GM23338 (cell line): Measurements from ENCODE around the gene DPYSL3.

ENCODE experiments used
- CREB1 ChIP-seq: fragments of 250-450 bp; sonication (Bioruptor Pico); IDR thresholded peaks from 2 replicates; pipeline ENCODE4 v1.5.0; 2020; ENCODE audit warnings: low read depth, mild to moderate bottlenecking, moderate library complexity
- EZH2 ChIP-seq: fragments of 200-600 bp; sonication (generic); IDR thresholded peaks from one replicate; pipeline ENCODE4 v1.8.0; 2017; ENCODE audit warnings: antibody characterized with exemption, mild to moderate bottlenecking, low read depth; ENCODE audit not compliant: unreplicated experiment
- EZH2phosphoT487 ChIP-seq: fragments of 200-600 bp; sonication (generic); IDR thresholded peaks from one replicate; pipeline ENCODE4 v1.8.1; 2018; ENCODE audit warnings: antibody characterized with exemption; ENCODE audit not compliant: unreplicated experiment
- NANOG ChIP-seq: IDR thresholded peaks from 2 replicates; pipeline ENCODE4 v1.6.1; 2016; ENCODE audit warnings: antibody characterized with exemption, borderline replicate concordance
- POLR2AphosphoS5 ChIP-seq: IDR thresholded peaks from 2 replicates; pipeline ENCODE4 v1.6.1; 2016; ENCODE audit warnings: antibody characterized with exemption, low read depth
- TF ChIP-seq, protein P1 (sequence below), 2 experiments: fragments of 200-600 bp in 1 of 2; sonication (generic) in 1 of 2; conservative IDR thresholded peaks; 2 replicates each; pipeline versions ENCODE4 v1.5.1 to v1.6.1; 2016 to 2017; ENCODE audit warnings: antibody characterized with exemption in 2 of 2, low read depth in 2 of 2, mild to moderate bottlenecking in 2 of 2, moderate library complexity in 1 of 2
- TF ChIP-seq, protein P2 (sequence below): IDR thresholded peaks from 2 replicates; pipeline ENCODE4 v1.6.1; 2016; ENCODE audit warnings: antibody characterized with exemption

DNA sequence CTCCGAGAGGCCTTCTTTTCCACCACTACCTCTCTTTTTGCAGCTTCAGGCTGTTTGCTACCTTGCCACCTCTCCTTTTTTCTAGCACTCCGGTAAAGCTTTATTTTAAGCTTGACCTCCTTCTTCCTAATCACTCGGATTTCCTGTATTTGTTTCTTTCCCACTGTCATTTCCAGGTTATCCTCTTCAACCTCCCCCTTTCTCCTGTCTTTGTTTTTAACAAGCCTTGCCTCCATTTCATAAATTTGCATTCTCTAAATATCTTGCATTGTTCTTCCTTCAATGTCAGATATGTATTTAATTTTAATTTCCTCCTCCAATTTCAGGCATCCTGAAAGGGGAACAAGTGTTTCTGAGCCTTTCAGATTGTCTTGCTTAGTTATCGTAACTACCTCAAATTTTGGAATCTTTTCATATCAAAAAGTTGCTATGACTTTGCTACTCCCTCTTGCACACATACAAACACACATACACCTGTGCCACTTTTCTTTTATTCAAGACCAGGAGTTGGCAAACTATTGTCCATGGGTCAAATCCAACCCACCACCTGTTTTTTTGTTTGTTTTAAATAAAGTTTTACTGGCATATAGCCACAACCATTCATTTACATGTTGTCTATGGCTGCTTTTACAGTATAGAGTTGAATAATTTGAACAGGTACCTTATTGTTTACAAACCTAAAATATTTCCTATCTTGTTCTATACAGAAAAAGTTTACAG, 22.7 kb downstream of the DPYSL3 start:
- TF ChIP-seq EZH2: no peak
- TF ChIP-seq EZH2phosphoT487: no peak
- TF ChIP-seq, protein P1, sequence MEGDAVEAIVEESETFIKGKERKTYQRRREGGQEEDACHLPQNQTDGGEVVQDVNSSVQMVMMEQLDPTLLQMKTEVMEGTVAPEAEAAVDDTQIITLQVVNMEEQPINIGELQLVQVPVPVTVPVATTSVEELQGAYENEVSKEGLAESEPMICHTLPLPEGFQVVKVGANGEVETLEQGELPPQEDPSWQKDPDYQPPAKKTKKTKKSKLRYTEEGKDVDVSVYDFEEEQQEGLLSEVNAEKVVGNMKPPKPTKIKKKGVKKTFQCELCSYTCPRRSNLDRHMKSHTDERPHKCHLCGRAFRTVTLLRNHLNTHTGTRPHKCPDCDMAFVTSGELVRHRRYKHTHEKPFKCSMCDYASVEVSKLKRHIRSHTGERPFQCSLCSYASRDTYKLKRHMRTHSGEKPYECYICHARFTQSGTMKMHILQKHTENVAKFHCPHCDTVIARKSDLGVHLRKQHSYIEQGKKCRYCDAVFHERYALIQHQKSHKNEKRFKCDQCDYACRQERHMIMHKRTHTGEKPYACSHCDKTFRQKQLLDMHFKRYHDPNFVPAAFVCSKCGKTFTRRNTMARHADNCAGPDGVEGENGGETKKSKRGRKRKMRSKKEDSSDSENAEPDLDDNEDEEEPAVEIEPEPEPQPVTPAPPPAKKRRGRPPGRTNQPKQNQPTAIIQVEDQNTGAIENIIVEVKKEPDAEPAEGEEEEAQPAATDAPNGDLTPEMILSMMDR (conservative IDR thresholded peaks at IDR 0.05; ENCODE audit: low read depth in 2 of 2): no peak
- no peak for TF ChIP-seq CREB1 (CRISPR knock-in tag)
- TF ChIP-seq, protein P2, sequence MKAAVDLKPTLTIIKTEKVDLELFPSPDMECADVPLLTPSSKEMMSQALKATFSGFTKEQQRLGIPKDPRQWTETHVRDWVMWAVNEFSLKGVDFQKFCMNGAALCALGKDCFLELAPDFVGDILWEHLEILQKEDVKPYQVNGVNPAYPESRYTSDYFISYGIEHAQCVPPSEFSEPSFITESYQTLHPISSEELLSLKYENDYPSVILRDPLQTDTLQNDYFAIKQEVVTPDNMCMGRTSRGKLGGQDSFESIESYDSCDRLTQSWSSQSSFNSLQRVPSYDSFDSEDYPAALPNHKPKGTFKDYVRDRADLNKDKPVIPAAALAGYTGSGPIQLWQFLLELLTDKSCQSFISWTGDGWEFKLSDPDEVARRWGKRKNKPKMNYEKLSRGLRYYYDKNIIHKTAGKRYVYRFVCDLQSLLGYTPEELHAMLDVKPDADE: no peak
- TF ChIP-seq POLR2AphosphoS5: no peak
- TF ChIP-seq NANOG: no peak
